ENCODE data around the gene CYCS. TPM values are rescaled to one million over a fixed set of nuclear protein-coding genes. Genes with fewer than 3 reads are reported as not detected.

The CYCS gene
- total RNA-seq = 25.7 and 31.5 TPM in 2 replicates

- peak; percentile 99 to 100 for DNase-seq (ENCODE audit: low read depth in 2 of 2)
Measured at GRCh38 chr7:25125137-25125946, at the start of gene CYCS. Gene CYCS, minus strand, starts transcription at chr7:25125260. Its CDS starts 1,141 bp downstream, at chr7:25124119.

DNA sequence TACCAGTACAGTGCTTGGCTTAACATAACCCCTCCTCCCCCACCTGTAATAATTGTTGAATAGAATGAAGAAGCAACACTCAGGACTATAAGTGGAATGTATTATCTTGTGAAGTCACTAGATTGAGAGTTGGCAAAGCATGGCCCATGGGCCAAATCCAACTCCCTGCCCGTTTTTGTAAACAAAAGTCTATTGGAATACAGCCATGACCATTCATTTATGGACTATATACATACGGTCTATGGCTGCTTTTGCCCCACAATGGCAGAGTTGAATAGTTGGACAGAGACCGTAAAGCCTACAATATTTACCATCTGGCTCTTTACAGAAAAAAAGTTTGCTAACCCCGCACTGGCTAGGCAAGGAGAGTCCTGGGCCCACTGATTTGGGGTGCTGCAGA lies 48.1 kb upstream of the CYCS start:
- no peak for DNase-seq (ENCODE audit: low read depth in 2 of 2)

DNA sequence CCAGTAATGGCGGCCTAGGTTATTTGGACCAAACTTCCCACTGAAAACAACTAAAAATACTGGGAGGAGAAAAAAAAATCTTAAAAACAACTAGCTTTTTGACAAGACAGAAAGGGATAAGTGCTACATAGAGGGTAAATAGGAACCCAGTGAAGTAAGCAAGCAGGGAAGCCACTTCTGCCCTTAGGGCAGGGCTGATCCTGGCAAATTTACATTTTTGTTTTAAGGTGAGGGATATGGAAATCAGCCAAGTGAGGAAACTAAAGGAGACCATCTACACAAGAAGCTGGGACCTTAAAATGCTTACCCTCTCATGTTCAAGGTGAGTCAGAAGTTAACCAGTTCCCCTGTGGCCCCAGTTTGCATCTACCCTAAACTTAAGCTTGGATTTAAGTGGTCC lies 46.5 kb upstream of the CYCS start:
- no peak for DNase-seq (ENCODE audit: low read depth in 2 of 2)

DNA sequence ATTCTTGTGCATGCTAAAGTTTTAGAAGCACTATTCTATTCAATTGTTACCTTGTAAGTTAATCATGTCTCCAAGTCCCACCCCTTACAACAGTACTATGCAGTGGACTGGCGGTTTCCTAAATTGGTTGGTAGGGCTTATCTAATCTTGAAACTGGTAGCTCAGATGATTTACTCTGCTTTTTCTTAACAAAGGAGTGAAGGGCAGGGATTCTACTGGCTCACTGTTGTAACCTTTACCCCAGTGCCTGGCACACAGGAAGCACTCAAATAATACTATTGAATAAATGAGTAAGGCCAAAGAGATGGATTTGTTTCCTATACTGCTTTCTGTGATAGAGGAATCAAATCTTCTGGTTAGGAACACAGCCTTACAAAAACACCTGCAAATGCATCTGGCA lies 46.0 kb upstream of the CYCS start:
- DNase-seq (ENCODE audit: low read depth in 2 of 2) = no peak

DNA sequence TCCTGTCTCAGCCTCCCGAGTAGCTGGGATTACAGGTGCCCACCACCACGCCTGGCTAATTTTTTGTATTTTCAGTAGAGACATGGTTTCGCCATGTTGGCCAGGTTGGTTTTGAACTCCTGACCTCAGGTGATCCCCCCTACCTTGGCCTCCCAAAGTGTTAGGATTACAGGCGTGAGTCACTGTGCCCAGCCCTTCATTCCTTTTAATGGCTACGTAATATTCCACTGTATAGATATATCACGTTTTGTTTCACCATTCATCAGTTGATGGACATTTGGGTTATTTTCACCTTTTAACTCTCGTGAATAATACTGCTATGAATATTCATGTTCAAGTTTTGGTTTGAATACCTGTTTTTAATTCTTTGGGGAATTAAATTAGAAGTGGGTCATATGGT lies 44.6 kb upstream of the CYCS start:
- no peak for DNase-seq (ENCODE audit: low read depth in 2 of 2)

DNA sequence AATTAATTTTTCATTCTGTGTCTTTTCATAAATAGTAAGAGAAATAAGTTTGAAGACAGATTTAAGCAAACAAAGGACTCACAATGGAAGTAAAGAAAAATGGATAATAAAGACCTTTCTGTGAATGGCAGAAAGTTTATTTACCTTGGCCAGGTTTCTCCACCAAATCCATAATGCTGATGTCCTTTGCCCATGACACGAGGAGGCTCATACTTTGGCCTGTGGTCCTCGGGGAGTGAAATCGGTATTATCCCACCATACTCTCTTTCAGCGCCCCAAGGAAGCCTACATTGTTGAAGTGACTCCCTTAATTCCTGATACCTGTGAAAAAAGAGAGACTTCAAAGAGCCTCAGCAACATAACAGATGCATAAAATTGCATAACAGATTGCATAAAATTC lies 43.1 kb upstream of the CYCS start:
- no peak for DNase-seq (ENCODE audit: low read depth in 2 of 2)

DNA sequence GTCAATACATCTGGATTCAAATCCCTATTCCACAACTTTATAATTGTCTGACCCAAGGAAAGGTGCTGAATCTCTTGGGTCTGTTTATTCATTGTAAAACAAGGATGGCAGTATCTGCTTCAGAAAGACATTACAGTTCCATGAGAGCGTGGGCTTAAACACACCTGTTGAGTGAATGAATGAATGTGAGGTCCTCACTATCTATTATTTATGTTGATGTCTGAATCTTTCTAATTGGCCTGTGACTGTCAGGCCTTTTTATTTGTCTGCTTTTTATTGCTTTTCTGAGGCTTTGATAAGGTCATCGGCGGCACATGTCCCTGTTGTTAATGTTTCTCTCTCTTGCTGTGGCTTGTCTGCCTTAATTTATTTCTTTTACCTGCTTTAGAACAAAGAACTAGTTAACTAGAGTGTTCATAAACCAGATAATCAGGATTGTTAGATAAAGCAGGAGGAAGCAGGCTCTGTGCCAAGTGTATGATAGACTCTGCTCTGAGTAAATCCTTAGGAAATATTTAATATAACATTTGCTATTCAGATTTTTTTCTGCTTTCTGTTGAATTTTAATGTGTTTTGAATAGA lies 42.3 kb upstream of the CYCS start:
- no peak for DNase-seq (ENCODE audit: low read depth in 2 of 2)

DNA sequence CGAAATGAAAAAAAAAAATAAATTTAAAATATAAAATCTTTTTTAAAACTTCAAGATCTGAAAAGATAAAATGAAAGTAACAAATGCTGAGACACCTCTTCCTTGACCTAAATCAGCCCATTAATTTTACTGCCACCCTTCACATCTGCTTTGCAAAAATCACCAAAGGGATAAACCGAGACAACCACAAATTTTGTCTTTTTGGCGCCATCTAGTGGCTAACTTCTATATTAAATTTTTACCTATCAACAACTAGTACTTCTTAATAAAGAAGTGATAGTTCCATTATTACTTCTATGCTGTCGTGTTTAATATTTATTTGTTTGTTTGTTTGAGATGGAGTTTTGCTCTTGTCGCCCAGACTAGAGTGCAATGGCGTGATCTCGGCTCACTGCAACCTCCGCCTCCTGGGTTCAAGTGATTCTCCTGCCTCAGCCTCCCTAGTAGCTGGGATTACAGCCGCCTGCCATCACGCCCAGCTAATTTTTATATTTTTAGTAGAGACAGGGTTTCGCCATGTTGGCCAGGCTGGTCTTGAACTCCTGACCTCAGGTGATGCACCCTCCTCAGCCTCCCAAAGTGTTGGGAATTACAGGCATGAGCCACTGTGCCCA lies 35.0 kb upstream of the CYCS start:
- DNase-seq (ENCODE audit: low read depth in 2 of 2) = peak; percentile 34 to 51

DNA sequence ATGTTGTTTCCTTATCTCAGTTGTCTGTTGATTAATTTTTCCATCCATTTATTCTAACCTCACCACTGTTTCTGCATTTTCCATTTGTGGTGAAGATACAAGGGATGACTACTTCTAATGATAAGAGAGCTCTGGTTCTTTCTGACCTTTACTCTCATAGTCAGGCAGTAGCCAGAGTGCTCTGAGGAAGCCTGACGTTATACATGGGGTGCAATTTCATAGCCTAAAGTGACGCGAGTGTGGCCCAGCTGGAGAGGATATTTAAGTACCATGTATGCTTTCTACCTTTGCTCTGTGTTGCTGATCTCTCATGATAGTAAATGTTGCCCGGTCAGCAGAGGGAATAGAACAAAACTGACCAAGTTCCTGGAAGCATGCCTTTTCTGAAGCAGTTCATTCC lies 33.9 kb upstream of the CYCS start:
- DNase-seq (ENCODE audit: low read depth in 2 of 2) = no peak

GRCh38 chr7:25151773-25152172 lies 26.7 kb upstream of the CYCS start:
- no peak for DNase-seq (ENCODE audit: low read depth in 2 of 2)

DNA sequence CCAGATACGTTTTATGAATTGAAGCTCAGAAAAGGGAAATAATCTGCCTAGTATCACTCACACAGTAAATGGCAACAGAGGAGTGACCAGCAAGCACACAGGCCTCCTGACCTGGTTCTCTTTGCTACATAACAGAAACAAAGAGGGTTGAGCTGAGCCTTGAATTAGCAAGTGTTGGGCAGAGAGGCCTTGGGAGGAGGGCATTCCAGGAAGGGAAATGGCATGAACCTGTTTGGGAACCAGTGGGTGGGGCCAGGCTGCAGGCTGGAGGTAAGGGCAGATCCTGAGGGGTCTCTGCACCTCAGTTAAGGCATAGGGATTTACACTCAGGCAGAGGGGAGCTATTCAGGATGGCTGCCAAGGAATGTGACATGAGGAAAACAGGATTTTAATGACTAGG lies 24.8 kb upstream of the CYCS start:
- DNase-seq (ENCODE audit: low read depth in 2 of 2) = no peak

- DNase-seq (ENCODE audit: low read depth in 2 of 2) = no peak
Measured at GRCh38 chr7:25148772-25149575, 23.9 kb upstream of the CYCS start.

DNA sequence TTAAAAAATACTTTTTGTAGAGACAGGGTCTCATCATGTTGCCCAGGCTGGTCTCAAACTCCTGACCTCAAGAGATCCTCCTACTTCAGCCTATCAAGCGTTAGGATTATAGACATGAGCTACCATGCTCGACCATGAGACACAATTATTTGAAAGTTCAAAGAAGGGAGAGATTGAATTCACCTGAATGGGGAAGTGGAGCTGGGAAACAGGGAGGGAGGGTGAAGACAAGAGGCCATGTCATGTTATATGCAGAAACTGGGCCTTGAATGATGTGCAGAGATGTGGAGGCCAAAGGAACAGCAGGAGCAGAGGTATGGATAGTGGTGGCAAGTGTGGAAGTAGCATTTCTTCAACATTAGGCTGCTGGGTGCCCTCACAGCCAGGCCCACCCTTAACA lies 18.7 kb upstream of the CYCS start:
- DNase-seq (ENCODE audit: low read depth in 2 of 2) = no peak

GRCh38 chr7:25139536-25139935 lies 14.5 kb upstream of the CYCS start:
- no peak for DNase-seq (ENCODE audit: low read depth in 2 of 2)

GRCh38 chr7:25134358-25135010 lies 9.4 kb upstream of the CYCS start:
- no peak for DNase-seq (ENCODE audit: low read depth in 2 of 2)

GRCh38 chr7:25132430-25132829 lies 7.4 kb upstream of the CYCS start:
- no peak for DNase-seq (ENCODE audit: low read depth in 2 of 2)

DNA sequence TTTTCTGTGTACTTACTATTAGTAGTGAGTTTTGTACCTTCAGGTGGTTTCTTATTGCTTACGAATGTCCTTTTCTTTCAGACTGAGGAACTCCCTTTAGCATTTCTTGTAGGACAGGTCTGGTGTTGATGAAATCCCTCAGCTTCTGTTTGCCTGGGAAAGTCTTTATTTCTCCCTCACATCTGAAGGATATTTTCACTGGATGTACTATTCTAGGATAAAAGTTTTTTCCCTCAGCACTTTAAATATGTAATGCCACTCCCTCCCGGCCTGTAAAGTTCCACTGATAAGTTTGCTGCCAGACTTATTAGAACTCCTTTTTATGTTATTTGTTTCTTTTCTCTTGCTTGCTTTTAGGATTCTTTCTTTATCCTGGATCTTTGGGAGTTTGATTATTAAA lies 1.7 kb upstream of the CYCS start:
- no peak for DNase-seq (ENCODE audit: low read depth in 2 of 2)

DNA sequence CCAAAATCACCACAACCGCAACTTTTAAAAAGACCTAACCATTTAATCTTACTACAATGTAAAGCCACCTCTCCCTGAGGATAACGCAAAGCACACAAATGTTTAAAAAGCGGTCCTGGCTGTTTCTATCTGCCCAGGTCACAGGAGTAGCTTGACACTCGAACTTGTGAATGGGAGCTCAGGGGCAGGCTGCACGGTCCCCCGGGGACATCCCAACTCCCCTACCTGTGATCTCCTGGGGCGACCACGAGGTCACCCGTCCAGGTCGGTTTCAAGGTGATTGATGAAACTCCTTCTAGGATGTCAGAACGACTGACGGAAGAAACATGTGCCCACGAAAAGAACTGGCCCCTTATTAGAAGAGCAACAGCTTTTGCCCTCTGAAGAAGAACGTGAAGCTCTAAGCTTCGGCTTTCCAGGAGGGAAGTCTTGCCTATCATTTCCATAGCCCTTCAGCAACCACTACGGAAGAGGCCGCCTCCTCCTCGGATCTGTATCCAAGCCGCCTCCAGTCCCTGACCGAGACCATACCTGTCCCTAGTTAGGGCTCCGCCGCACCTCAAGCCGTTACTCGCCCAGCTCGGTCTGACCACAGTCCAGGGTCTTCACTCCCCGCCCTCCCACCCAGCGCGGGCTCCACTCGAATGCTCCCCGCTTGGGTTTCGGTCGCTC lies 459 bp downstream of the CYCS start:
- no peak for DNase-seq (ENCODE audit: low read depth in 2 of 2)

DNA sequence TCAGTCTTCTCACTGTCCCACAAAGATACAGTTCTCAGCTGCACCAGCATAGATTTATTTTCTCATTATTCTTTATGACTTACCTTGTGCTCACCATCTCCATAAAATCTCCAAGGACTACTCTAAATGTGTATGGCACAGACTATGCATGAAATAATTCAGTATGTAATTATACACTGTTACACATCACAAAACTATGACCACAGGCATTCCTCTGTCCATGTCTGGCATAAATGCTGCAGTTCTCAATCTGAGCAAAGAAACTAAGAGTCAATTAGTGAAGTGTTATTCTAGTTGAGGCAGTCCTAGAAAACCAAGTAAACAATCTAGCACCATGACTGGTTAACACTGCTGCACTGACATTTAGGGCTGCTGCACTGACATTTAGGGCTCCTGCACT lies 2.7 kb downstream of the CYCS start:
- no peak for DNase-seq (ENCODE audit: low read depth in 2 of 2)

- DNase-seq (ENCODE audit: low read depth in 2 of 2) = no peak
Measured at GRCh38 chr7:25121599-25121998, 3.5 kb downstream of the CYCS start.

DNA sequence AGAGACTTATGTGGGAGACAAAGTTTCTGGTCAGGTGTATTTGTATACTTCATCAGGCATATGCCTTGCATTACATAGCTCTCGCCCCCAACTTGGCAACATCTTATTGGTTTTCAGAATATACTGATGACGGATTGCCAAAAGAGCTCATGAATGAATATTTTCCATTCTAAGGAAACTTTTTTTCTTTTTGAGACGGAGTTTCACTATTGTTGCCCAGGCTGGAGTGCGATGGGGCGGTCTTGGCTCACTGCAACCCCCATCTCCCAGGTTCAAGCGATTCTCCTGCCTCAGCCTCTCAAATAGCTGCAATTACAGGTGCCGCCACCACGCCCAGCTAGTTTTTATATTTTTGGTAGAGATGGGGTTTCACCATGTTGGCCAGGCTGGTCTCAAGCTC lies 6.0 kb downstream of the CYCS start:
- DNase-seq (ENCODE audit: low read depth in 2 of 2) = no peak
